Measurements from ENCODE around the gene RBM43. TPM values are rescaled to one million over a fixed set of nuclear protein-coding genes. Genes with fewer than 3 reads are reported as not detected.

Gene RBM43
- total RNA-seq, 2 experiments from 2014 or later, result 15.0 to 16.0 TPM

GRCh38 chr2:151292141-151292540 lies 30.5 kb upstream of the RBM43 start:
- ATAC-seq (ENCODE audit: poor library complexity) (no peak), DNase-seq (no peak)
- no peaks in the 10 kb centered on the region for H3K27me3 ChIP-seq (ENCODE audit: control insufficient read depth in 1 of 2, insufficient read depth in 2 of 2, low read length in 2 of 2)
- H3K36me3 Mint-ChIP-seq (ENCODE audit: low read depth), result peaks cover 25% of the 10 kb centered on the region
- ChIA-PET POLR2A (no interaction called here), CTCF (no interaction called here)
- no peak overlapping the region for H3K4me3 ChIP-seq (ENCODE audit: low read length)
- peaks cover 30% of the 10 kb centered on the region for H3K4me1 Mint-ChIP-seq (ENCODE audit: low read depth)
- no peaks in the 10 kb centered on the region for H3K9me3 ChIP-seq (ENCODE audit: control insufficient read depth in 1 of 2, insufficient read depth in 1 of 2, low read length in 2 of 2)
- peak overlapping the region; percentile 96 for H3K27ac Mint-ChIP-seq
- H3K27ac ChIP-seq (ENCODE audit: low read depth in 1 of 2, low read length in 2 of 2), result no peak overlapping the region
- H3K27me3 Mint-ChIP-seq, result no peaks in the 10 kb centered on the region
- TF ChIP-seq CTCF (IDR thresholded peaks at IDR 0.05), result no peak
- peaks cover 17% of the 10 kb centered on the region for H3K4me1 ChIP-seq (ENCODE audit: insufficient read depth, low read length)
- H3K4me3 Mint-ChIP-seq, result no peak overlapping the region
- no peaks in the 10 kb centered on the region for H3K36me3 ChIP-seq (ENCODE audit: insufficient read depth, low read length)
- intact Hi-C loops (cut with DNase I, micrococcal nuclease), result loop anchor here in 1 of 2 experiments (10.0 kb wide), 1 partner anchor 533 kb away; the partner anchor contains the start of gene ARL5A
- no peaks in the 10 kb centered on the region for H3K9me3 Mint-ChIP-seq

- H3K27me3 ChIP-seq (ENCODE audit: control insufficient read depth in 1 of 2, insufficient read depth in 2 of 2, low read length in 2 of 2), result no peaks in the 10 kb centered on the region
- ChIA-PET POLR2A (interaction anchor here (4.0 kb wide), 1 partner anchor 29 kb away, joined by 145 read pairs; the partner anchor contains the start of gene RBM43), CTCF (interaction anchor here (2.3 kb wide), 1 partner anchor 30 kb away, joined by 8 read pairs; the partner anchor contains the start of gene RBM43)
- no peaks in the 10 kb centered on the region for H3K9me3 ChIP-seq (ENCODE audit: control insufficient read depth in 1 of 2, insufficient read depth in 1 of 2, low read length in 2 of 2)
- Mint-ChIP-seq H3K27ac (peak overlapping the region; percentile 96), H3K36me3 (ENCODE audit: low read depth) (peaks cover 30% of the 10 kb centered on the region), H3K27me3 (no peaks in the 10 kb centered on the region), H3K4me1 (ENCODE audit: low read depth) (peaks cover 39% of the 10 kb centered on the region), H3K9me3 (no peaks in the 10 kb centered on the region), H3K4me3 (peak overlapping the region; percentile 65)
- no peak for ATAC-seq (ENCODE audit: poor library complexity)
- peaks cover 22% of the 10 kb centered on the region for H3K4me1 ChIP-seq (ENCODE audit: insufficient read depth, low read length)
- no peaks in the 10 kb centered on the region for H3K36me3 ChIP-seq (ENCODE audit: insufficient read depth, low read length)
- intact Hi-C loops (cut with DNase I, micrococcal nuclease), result loop anchor here in 1 of 2 experiments (2.0 to 10.0 kb wide), 2 partner anchors 120 to 534 kb away; partner anchors contain the start of gene ARL5A
- no peak for DNase-seq
- no peak overlapping the region for H3K27ac ChIP-seq (ENCODE audit: low read depth in 1 of 2, low read length in 2 of 2)
- no peak overlapping the region for H3K4me3 ChIP-seq (ENCODE audit: low read length)
- no peak for TF ChIP-seq CTCF (IDR thresholded peaks at IDR 0.05)
Measured at GRCh38 chr2:151291224-151291623, 29.6 kb upstream of the RBM43 start.

GRCh38 chr2:151289972-151290866 lies 28.6 kb upstream of the RBM43 start:
- Mint-ChIP-seq H3K4me3 (peak overlapping the region; percentile 94), H3K27ac (peak overlapping the region; percentile 96), H3K27me3 (no peaks in the 10 kb centered on the region), H3K9me3 (no peaks in the 10 kb centered on the region), H3K4me1 (ENCODE audit: low read depth) (peaks cover 50% of the 10 kb centered on the region), H3K36me3 (ENCODE audit: low read depth) (peaks cover 38% of the 10 kb centered on the region)
- intact Hi-C loops (cut with DNase I, micrococcal nuclease), result loop anchor here (1.0 to 10.0 kb wide), 5 partner anchors 29 to 1703 kb away; partner anchors contain the start of genes ARL5A (in 1 of the 2), ARL6IP6 (in 1 of the 2), MMADHC (in 1 of the 2) and PRPF40A (in 1 of the 2)
- TF ChIP-seq CTCF (IDR thresholded peaks at IDR 0.05), result no peak
- Histone ChIP-seq H3K36me3 (ENCODE audit: insufficient read depth, low read length) (no peaks in the 10 kb centered on the region), H3K27me3 (ENCODE audit: control insufficient read depth in 1 of 2, insufficient read depth in 2 of 2, low read length in 2 of 2) (no peaks in the 10 kb centered on the region), H3K27ac (ENCODE audit: low read depth in 1 of 2, low read length in 2 of 2) (peak overlapping the region; percentile 82 to 97), H3K9me3 (ENCODE audit: control insufficient read depth in 1 of 2, insufficient read depth in 1 of 2, low read length in 2 of 2) (no peaks in the 10 kb centered on the region), H3K4me1 (ENCODE audit: insufficient read depth, low read length) (peaks cover 23% of the 10 kb centered on the region), H3K4me3 (ENCODE audit: low read length) (peak overlapping the region; percentile 82)
- ChIA-PET CTCF (interaction anchor here (1.7 to 2.3 kb wide), 2 partner anchors 29 to 119 kb away, joined by 5 to 8 read pairs; partner anchors contain the start of genes RBM43 and RIF1), POLR2A (interaction anchor here (0.9 to 4.0 kb wide), 10 partner anchors 12 to 1703 kb away, joined by 3 to 145 read pairs (median 5); partner anchors contain the start of genes ARL5A, MMADHC, PRPF40A and RBM43)
- DNase-seq (peak in 8 of 14 experiments; percentile 7 to 42 (median 14)), ATAC-seq (ENCODE audit: poor library complexity) (peak; percentile 12)

Measured in CD4-positive, alpha-beta T cell (primary cell).